NCI-H774 (cell line): Measurements from ENCODE around the gene ZNF474.

Source experiments
- DNase-seq: peaks from one replicate; lab custom pipeline; 2025; lab: John Stamatoyannopoulos, UW

Gene ZNF474

DNA sequence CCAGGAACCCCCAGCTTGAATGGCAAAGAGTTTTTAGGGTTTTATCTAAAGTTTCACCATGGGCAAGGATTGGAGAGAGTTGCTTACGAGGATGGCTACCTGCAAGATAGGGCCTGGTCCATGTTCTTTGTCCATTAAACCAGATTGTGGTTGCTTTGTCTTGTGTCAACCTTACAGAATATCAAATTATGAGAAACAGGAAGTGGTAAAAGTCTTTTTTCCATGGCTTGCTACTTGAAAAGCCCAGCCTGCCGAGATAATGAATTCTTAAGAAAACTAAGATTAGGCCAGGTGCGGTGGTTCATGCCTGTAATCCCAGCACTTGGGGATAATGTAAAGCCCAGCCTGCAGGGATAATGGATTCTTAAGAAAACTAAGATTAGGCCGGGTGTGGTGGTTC, 24.4 kb downstream of the ZNF474 start:
- DNase-seq: no peak

GRCh38 chr5:122154491-122154890, 25.1 kb downstream of the ZNF474 start:
- DNase-seq: no peak

DNA sequence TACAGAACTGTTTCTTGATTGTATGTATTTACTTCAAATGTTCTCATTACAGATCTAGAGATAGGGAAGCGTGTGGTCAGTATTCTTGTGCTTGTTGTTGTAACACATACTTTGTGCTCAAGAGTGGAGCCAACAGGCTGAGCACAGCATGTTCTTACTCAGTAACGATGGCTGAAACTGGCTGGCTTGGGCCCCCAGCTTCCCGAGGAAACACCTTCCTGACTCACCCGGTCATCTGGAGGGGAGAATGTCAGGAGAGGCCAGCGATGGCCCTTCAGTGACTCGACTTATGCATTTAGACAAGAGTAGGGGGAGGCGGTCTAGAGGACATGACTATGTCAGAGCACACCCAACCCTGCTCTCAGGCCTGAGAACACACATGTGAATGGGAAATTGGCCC, 25.6 kb downstream of the ZNF474 start:
- no peak for DNase-seq

GRCh38 chr5:122155546-122155945, 26.2 kb downstream of the ZNF474 start:
- DNase-seq: no peak

GRCh38 chr5:122156724-122157325, 27.5 kb downstream of the ZNF474 start:
- DNase-seq: no peak

GRCh38 chr5:122162100-122162638, 32.8 kb downstream of the ZNF474 start:
- no peak for DNase-seq

DNA sequence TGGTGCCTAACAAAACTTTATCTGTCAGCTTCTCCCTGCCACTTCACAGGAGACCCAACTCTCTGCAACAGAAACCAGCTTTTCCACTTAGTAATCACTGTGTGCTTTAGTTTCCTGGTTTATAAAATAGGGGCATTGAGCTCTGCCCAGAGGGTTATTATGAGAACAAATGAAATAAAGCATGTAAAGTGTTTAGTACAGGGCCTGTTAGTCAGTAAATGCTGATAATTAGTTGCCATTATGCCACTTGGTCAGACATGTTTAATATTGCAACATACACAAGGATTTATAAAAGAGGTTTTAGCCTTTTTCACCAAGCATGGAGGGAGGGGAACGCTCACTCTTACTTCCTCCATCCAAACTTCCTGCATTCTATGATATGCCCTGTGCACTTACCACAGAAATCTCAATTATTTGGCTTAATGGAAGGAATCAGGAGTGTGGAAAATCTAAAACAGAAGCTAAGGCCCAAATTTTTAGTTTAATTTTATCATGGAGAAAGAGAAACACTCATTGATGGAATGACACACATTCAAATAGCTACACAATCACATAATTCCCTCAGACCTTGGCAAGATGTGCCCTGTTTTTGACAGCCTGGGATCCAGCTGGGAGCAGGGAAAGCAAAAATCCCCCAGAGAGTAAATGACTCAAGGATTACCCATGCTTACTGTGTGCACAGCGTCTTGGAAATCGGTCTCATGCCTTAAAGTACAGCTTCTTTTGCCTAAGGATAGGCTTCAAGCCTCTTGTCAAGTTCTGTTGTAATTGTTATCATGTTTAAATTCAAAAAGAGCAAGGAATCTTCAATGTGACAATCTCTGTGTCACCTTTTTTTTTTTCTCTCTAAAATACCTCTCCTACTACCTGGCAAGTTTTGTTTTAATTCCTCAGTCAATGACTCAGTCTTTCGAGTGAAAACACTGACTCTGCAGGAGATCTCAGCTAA, 34.0 kb downstream of the ZNF474 start:
- no peak for DNase-seq

GRCh38 chr5:122164070-122164435, 34.7 kb downstream of the ZNF474 start:
- DNase-seq: no peak

DNA sequence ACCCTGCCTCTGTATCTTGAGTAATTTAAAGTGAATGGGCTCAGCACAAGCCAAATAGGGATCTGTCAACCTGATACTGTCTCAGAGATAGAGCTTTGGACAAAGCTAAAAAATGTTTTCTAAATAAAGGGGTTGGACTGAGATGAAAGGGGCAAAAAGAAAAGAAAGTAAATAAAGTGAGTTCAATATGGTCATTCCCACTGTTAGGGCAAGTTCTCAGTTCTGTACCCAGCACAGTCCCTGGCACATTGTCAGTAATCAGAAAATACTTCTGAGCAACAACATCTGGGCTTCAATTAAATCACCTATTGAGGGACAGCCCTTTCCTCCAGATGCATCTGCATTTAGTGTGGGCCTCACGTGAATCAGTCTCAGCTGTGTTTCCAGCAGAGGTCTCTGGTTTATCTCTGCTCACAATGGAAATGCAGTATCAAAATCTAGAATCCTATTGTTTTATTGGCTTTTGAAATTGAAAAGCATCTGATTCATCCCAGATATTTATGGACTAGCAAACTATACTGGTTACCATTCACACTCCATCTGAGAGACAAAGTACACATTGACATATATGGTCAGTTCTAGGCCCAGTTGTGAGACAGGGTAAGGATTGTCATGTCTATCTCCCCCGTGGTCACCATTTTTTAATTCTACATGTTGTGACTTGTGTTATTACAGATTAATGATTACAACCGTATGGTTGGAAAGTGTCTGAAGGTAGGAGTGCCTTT, 35.6 kb downstream of the ZNF474 start:
- no peak for DNase-seq

DNA sequence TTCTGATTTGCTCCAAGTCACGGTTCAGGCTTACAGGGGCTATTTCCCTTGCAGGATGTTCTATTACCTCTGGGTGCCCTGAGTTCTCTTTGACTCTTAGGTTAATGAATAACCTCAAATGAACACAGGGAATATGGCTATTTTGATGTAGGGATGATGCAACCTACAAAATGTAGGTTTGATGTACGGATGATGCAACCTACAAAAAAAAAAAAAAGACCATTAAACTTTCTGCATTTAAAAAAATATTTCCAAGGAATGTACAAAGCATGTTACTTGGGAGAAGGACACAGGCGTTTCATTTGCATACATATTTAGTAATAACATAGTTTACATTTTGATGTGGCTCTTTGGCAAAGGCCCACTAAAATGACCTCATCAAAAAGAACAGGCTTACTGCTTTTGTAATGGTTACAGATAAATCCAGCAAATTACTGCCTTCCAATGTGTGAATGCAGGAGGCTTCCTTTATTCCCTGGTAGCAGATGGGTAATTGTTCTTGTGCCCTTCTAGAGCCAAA, 36.3 kb downstream of the ZNF474 start:
- no peak for DNase-seq

DNA sequence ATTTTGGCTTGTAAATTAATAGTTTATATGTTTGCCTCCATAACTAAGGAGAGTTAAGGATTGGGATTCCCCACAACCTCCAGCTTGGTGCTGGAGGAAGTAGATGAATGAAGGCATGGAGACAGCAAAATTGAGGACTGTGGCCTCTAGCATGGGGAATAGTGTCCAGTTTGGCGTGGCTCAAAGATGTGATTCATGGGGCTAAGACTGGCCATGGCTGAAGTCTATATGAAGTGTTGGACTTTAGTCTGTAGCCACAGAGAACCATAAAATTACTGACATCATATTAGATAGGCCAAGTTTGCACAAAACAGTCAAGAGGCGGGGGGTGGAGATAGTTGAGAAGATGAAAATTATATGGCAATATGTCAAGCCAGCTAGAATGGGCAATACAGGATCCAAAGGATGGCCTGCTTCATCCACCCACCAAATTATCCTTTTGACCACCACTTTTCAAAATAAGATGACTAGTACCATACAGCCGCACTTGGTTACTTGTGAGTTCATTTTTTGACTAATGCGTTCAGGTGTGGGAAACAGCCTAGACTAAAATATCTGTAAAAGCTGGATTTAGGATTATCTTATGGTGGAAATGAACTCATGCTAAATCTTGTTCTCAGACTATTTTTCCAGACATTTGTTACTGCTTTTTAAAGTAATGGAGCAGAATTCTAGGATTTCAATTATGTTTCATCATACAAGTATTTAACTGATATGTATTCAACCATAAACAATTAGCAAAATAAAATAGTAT, 40.2 kb downstream of the ZNF474 start:
- no peak for DNase-seq

DNA sequence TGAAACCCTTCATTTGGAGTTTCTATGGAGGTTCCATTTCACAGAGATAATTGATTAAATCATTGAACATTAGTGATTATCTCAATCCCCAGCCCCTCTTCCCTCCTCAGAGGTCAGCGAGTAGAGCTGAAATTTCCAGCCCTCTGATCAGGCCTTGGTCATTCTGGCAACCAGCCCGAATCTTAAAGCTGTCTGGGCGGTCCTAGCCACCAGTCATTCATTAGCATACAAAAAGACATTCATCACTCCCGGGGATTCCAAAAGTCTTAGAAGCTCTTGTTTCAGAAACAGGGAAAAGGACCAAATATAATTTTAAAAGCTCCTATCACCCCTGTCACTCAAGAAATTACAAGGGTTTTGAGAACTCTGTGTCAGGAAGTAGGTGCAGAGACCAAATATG, 41.3 kb downstream of the ZNF474 start:
- no peak for DNase-seq

DNA sequence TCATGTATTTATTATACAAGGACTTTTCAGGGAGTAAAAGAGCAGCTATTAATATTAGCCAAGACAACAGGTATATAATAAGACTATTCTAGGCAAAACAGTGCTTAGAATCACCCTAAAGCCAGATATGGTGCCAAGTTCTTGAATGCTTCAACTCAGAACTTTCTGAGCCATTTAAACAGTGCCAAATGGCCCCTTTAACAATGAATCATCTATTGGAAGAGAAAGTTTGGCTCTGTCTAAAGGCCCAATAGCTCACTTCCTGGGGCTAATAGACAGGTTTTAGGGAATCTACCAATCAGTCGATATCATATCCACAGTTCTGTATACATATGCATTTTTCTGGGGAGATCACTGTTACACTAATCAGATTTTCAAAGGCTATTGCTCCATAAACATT, 42.9 kb downstream of the ZNF474 start:
- DNase-seq: no peak

- no peak for DNase-seq
Measured at GRCh38 chr5:122173474-122174415, 44.4 kb downstream of the ZNF474 start.

GRCh38 chr5:122175091-122175490, 45.7 kb downstream of the ZNF474 start:
- DNase-seq: no peak

DNA sequence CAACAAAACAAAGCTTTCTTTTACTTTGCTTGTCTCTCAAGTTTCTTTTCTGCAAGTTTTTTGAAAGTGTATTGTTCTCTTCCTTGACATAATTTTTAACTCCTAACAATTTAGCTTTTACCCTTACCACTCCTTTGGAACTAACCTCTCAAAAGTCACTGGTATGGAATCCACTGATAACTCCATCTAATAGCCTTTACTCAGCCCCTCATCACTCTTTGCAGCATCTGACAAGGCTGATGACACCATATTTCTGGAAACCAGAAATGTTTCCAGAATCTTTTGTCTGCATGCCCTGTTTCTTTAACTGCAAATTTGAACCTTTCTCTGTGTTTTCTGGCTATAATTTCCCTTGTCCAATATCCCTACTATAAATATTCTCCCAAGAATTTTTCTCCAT, 46.5 kb downstream of the ZNF474 start:
- DNase-seq: no peak

GRCh38 chr5:122177161-122177560, 47.8 kb downstream of the ZNF474 start:
- DNase-seq: no peak

- no peak for DNase-seq
Measured at GRCh38 chr5:122179701-122180100, 50.4 kb downstream of the ZNF474 start.

DNA sequence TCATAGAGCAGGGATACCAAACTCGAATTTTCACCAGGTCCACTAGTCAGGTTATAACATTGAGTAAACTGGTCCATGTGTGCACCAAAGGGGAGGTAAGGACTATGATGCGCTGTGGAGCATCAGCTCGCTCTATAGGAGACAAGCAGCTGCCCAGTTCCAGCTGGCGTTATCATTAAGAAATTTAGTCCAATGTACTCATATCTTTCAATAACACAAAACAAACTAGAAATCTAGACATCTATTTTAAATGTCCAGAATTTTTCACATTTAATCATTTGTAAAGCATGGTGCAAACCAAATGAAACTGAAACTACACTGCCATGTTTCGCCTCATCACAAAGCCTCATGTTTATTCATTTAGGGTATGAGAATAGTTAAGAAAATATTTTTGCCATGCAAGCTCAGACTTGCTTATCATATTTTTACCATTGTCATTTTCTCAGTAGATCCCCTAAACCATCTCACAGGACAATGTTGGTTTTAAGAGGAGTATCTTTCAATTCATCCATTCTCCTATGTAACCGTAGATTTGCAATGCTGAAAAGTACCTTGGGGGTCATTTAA, 50.9 kb downstream of the ZNF474 start:
- no peak for DNase-seq

DNA sequence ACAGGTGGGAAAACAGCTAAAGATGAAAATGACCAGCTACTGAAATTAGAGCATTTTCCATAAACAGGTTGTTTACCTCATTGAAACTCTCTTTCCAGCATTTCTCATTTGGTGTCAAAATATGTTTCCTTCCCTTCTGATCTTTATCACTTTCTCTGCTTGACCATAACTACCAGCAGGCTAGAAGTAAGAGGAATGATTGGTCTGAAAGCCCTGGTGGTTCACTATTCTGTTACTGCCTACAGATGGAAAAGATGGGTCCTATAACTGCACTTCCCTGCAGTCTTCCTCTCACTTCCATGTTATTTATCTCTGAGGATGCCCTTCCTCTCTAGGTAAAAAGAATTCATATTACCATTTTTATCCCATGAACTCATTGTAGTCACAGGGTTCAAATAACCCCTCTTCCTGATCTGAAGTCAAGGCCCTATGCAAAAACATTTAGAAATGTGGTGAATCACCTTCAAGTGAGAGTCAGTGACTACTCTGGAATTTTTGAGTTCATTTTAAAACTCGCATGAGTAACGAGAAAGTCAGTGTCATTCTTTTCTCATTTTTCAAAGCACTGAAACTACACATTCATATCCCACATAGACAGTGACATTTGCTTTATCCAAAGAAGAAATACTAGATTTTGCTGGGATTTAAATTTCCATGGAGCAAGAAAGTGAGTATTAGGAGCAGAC, 51.7 kb downstream of the ZNF474 start:
- DNase-seq: no peak
